ENCODE data around the gene GDF3.

Gene GDF3

GRCh38 chr12:7666595-7666994 is 29.0 kb downstream of the GDF3 start:
- DNase-seq: no peak

GRCh38 chr12:7661741-7662140 is 33.8 kb downstream of the GDF3 start:
- no peak for DNase-seq

GRCh38 chr12:7656121-7656520 is 39.5 kb downstream of the GDF3 start:
- no peak for DNase-seq

- DNase-seq: no peak
Observed at GRCh38 chr12:7650091-7650490, 45.5 kb downstream of the GDF3 start.

GRCh38 chr12:7647071-7647470 is 48.5 kb downstream of the GDF3 start:
- DNase-seq: no peak

- DNase-seq: no peak
Observed at GRCh38 chr12:7646178-7646475, 49.4 kb downstream of the GDF3 start.

- DNase-seq: no peak
Observed at GRCh38 chr12:7645395-7646177, 50.0 kb downstream of the GDF3 start.

- DNase-seq: peak in 1 of 5 donors; percentile 34
Observed at GRCh38 chr12:7642876-7643309, 52.7 kb downstream of the GDF3 start.

GRCh38 chr12:7642287-7642686 is 53.3 kb downstream of the GDF3 start:
- no peak for DNase-seq

- peak in 4 of 5 donors; percentile 39 to 51 (median 48) for DNase-seq
Observed at GRCh38 chr12:7640123-7640995, 55.2 kb downstream of the GDF3 start.
